K562 (cell line): ENCODE results near the gene ATP5MC3.

Source experiments
- POLR2AphosphoS5 ChIP-seq: IDR thresholded peaks from 2 replicates; pipeline ENCODE4 v1.6.1; 2011; ENCODE audit warnings: mild to moderate bottlenecking, low read depth, low read length, moderate library complexity; ENCODE audit not compliant: control insufficient read depth, insufficient read depth
- ZNF263 ChIP-seq: sonication (generic); formaldehyde crosslinking; IDR thresholded peaks from 2 replicates; pipeline ENCODE4 v1.8.0; 2022; ENCODE audit warnings: mild to moderate bottlenecking, missing genetic modification reagents, borderline replicate concordance

GRCh38 chr2:175180701-175181103, 808 bp downstream of the ATP5MC3 start:
- TF ChIP-seq ZNF263 (no peak), POLR2AphosphoS5 (peak; percentile 84)
